IMR-90 (cell line): ENCODE measurements around the gene ALK. TPM values are rescaled to one million over a fixed set of nuclear protein-coding genes. Genes with fewer than 3 reads are reported as not detected.
A peak's percentile ranks its signal among the peaks of the same experiment; 100 is the strongest.

Source experiments
- ATAC-seq: fragments of 200-7000 bp; cut with Tn5 transposase; 2 replicates; pipeline ENCODE4 v1.9.1; 2020; ENCODE audit warnings: low read depth, mild to moderate bottlenecking, moderate library complexity
- BruUV-seq: library from RNA; stranded (reverse); fragments of 400-500 nt; replicated peaks from 2 replicates; lab custom pipeline; 2021; lab: Mats Ljungman, UMichigan
- CTCF ChIA-PET: fragments of 300-600 bp; formaldehyde crosslinking; extraction: SDS; loops from one replicate; lab custom pipeline; 2021; ENCODE audit warnings: antibody characterized with exemption; lab: Yijun Ruan, JAX
- POLR2A ChIA-PET: fragments of 300-600 bp; sonication (Branson Sonifier 250); formaldehyde crosslinking; loops from one replicate; lab custom pipeline; 2022; ENCODE audit warnings: antibody characterized with exemption; ENCODE audit not compliant: unreplicated experiment; lab: Charles Lee
- DNase-seq: peaks from one replicate; pipeline ENCODE4 v3.0.0; 2013
- H2AFZ ChIP-seq: replicated peaks from 2 replicates; pipeline ENCODE3; 2013; ENCODE audit warnings: low read length, mild to moderate bottlenecking; ENCODE audit not compliant: poor library complexity
- H2AK5ac ChIP-seq: 2 replicates; pipeline ENCODE4 v1.6.1; 2013; ENCODE audit warnings: low read depth, low read length, inconsistent platforms
- H2AK9ac ChIP-seq: replicated peaks from 2 replicates; pipeline ENCODE3; 2013; ENCODE audit warnings: mild to moderate bottlenecking, low read depth, low read length, moderate library complexity; ENCODE audit not compliant: poor library complexity
- H2BK120ac ChIP-seq: 2 replicates; pipeline ENCODE4 v1.6.1; 2013; ENCODE audit warnings: low read depth, low read length, inconsistent platforms
- H2BK15ac ChIP-seq: 3 replicates; pipeline ENCODE4 v1.6.1; 2013; ENCODE audit warnings: low read depth, low read length, inconsistent platforms
- H2BK20ac ChIP-seq: 2 replicates; pipeline ENCODE4 v1.6.1; 2013; ENCODE audit warnings: low read depth, mild to moderate bottlenecking, inconsistent platforms, low read length, moderate library complexity
- H2BK5ac ChIP-seq: 2 replicates; pipeline ENCODE4 v1.6.1; 2013; ENCODE audit warnings: mild to moderate bottlenecking, low read depth, low read length, inconsistent platforms; ENCODE audit not compliant: poor library complexity, severe bottlenecking
- H3K14ac ChIP-seq: replicated peaks from 2 replicates; pipeline ENCODE4 v1.6.1; 2013; ENCODE audit warnings: low read depth, low read length, inconsistent platforms
- H3K18ac ChIP-seq: 2 replicates; pipeline ENCODE4 v1.6.1; 2013; ENCODE audit warnings: low read depth, low read length, control low read depth
- H3K23ac ChIP-seq: 2 replicates; pipeline ENCODE4 v1.6.1; 2013; ENCODE audit warnings: low read depth, low read length, inconsistent platforms
- H3K27ac ChIP-seq: 2 replicates; pipeline ENCODE4 v1.5.1; 2013; ENCODE audit warnings: mild to moderate bottlenecking, control low read depth, low read length; ENCODE audit not compliant: insufficient read depth
- H3K27me3 ChIP-seq: 2 replicates; pipeline ENCODE4 v1.6.1; 2013; ENCODE audit warnings: low read length; ENCODE audit not compliant: control insufficient read depth, insufficient read depth
- H3K36me3 ChIP-seq: 2 replicates; pipeline ENCODE4 v1.6.1; 2013; ENCODE audit warnings: low read length, mixed read lengths; ENCODE audit not compliant: control insufficient read depth, insufficient read depth
- H3K4ac ChIP-seq: 2 replicates; pipeline ENCODE4 v1.6.1; 2013; ENCODE audit warnings: low read depth, low read length, inconsistent platforms
- H3K4me1 ChIP-seq: 2 replicates; pipeline ENCODE4 v1.6.1; 2013; ENCODE audit warnings: low read length, mixed read lengths; ENCODE audit not compliant: control insufficient read depth, insufficient read depth
- H3K4me2 ChIP-seq: 2 replicates; pipeline ENCODE4 v1.6.1; 2013; ENCODE audit warnings: low read depth, mild to moderate bottlenecking, control low read depth, low read length, moderate library complexity
- H3K4me3 ChIP-seq: 2 replicates; pipeline ENCODE4 v1.5.1; 2013; ENCODE audit warnings: low read depth, mild to moderate bottlenecking, control low read depth, low read length, moderate library complexity; ENCODE audit not compliant: insufficient read depth
- H3K56ac ChIP-seq: 2 replicates; pipeline ENCODE4 v1.6.1; 2013; ENCODE audit warnings: low read length, inconsistent platforms; ENCODE audit not compliant: insufficient read depth; ENCODE audit errors: extremely low read depth
- H3K79me1 ChIP-seq, 2 experiments: 2 replicates each; pipeline ENCODE4 v1.6.1; 2013; ENCODE audit warnings: low read length in 2 of 2, inconsistent platforms in 1 of 2, low read depth in 1 of 2
- H3K9ac ChIP-seq: 2 replicates; pipeline ENCODE4 v1.6.1; 2013; ENCODE audit warnings: low read depth, low read length, control low read depth
- H3K9me1 ChIP-seq: 2 replicates; pipeline ENCODE4 v1.6.1; 2013; ENCODE audit warnings: low read length, inconsistent platforms; ENCODE audit not compliant: insufficient read depth
- H3K9me3 ChIP-seq: 2 replicates; pipeline ENCODE4 v1.6.1; 2013; ENCODE audit warnings: low read length; ENCODE audit not compliant: control insufficient read depth, insufficient read depth
- H4K20me1 ChIP-seq: 2 replicates; pipeline ENCODE4 v1.6.1; 2013; ENCODE audit warnings: low read length, inconsistent platforms; ENCODE audit not compliant: insufficient read depth
- H4K5ac ChIP-seq: 2 replicates; pipeline ENCODE4 v1.6.1; 2013; ENCODE audit warnings: mild to moderate bottlenecking, low read depth, low read length, control low read depth
- H4K8ac ChIP-seq, 2 experiments: 2 replicates each; pipeline ENCODE4 v1.6.1; 2013; ENCODE audit warnings: low read depth in 2 of 2, low read length in 2 of 2, control low read depth in 1 of 2, inconsistent platforms in 1 of 2
- H4K91ac ChIP-seq: 2 replicates; pipeline ENCODE4 v1.6.1; 2013; ENCODE audit warnings: low read depth, low read length, inconsistent platforms; ENCODE audit not compliant: insufficient read depth
- MAFK ChIP-seq: IDR thresholded peaks from 2 replicates; pipeline ENCODE4 v1.6.1; 2012; ENCODE audit warnings: low read depth, low read length, improper control_type of control experiment
- MAZ ChIP-seq: IDR thresholded peaks from 2 replicates; pipeline ENCODE4 v1.6.1; 2012; ENCODE audit warnings: low read depth, mild to moderate bottlenecking, low read length, improper control_type of control experiment, moderate library complexity, borderline replicate concordance
- MXI1 ChIP-seq: IDR thresholded peaks from 2 replicates; pipeline ENCODE4 v1.6.1; 2012; ENCODE audit warnings: low read depth, mild to moderate bottlenecking, low read length, moderate library complexity, borderline replicate concordance
- POLR2A ChIP-seq: IDR thresholded peaks from 2 replicates; pipeline ENCODE4 v1.6.1; 2012; ENCODE audit warnings: mild to moderate bottlenecking, low read depth, low read length
- RAD21 ChIP-seq: IDR thresholded peaks from 2 replicates; pipeline ENCODE4 v1.6.1; 2012; ENCODE audit warnings: low read length, improper control_type of control experiment
- RFX5 ChIP-seq: IDR thresholded peaks from 2 replicates; pipeline ENCODE4 v1.8.0; 2012; ENCODE audit warnings: low read depth, mild to moderate bottlenecking, low read length, moderate library complexity
- SMC3 ChIP-seq: fragments of 150-350 bp; IDR thresholded peaks from 2 replicates; pipeline ENCODE4 v1.6.1; 2016; ENCODE audit warnings: low read depth, mild to moderate bottlenecking, antibody characterized with exemption, low read length, moderate library complexity
- USF2 ChIP-seq: fragments of 150-350 bp; IDR thresholded peaks from 2 replicates; pipeline ENCODE4 v1.6.1; 2017; ENCODE audit warnings: mild to moderate bottlenecking, antibody characterized with exemption, low read length, low read depth
- WGBS, 2 experiments: methylation state at CpG; one replicate each; pipeline versions ENCODE4 v1.1.5 to v1.1.7; 2013; ENCODE audit warnings: missing lambda C conversion rate in 2 of 2; ENCODE audit not compliant: insufficient read length in 1 of 2; ENCODE audit errors: extremely low coverage in 2 of 2; 5-methylcytosine and 5-hydroxymethylcytosine counted together
- dilution Hi-C: fragments of 300-500 bp; cut with HindIII; formaldehyde crosslinking; loops from one replicate; pipeline ENCODE4 v1.14.3; 2018; ENCODE audit warnings: low sequenced_read_pairs; ENCODE audit not compliant: unreplicated experiment
- in situ Hi-C: fragments of 300-500 bp; cut with MboI; formaldehyde crosslinking; loops from 3 replicates; pipeline ENCODE4 v1.14.3; 2019; ENCODE audit warnings: low sequenced_read_pairs, inconsistent platforms, mixed read lengths
- intact Hi-C: fragments of 100-400 bp; cut with micrococcal nuclease; formaldehyde crosslinking; loops from 2 replicates; pipeline ENCODE4 v1.10.0; 2022
- polyA plus RNA-seq, 3 experiments: library from polyadenylated mRNA; depleted of rRNA; stranded (reverse); fragments of >200 nt; gene quantifications; 2 replicates each; pipeline ENCODE4 v1.2.3, GENCODE V29; 2012; ENCODE audit warnings: low replicate concordance in 1 of 3
- total RNA-seq: library from RNA; depleted of rRNA; stranded (reverse); fragments of >200 nt; gene quantifications from 2 replicates; pipeline ENCODE4 v1.2.3, GENCODE V29; 2012

The ALK gene
- total and polyA plus RNA-seq, 2 of the 4 experiments (the other 2 are of a cell fraction), result not detected

GRCh38 chr2:29223851-29224692 is 697.3 kb downstream of the ALK start:
- Histone ChIP-seq H3K4me1 (peaks cover 4% of the 10 kb centered on the region; the same call in 1 of the 2 replicates), H2AK9ac (peak overlapping the region; percentile 82), H2AK5ac (no peak overlapping the region), H3K27me3 (peaks cover 49% of the 10 kb centered on the region), H3K4me2 (no peak overlapping the region), H2BK120ac (no peak overlapping the region), H4K91ac (no peak overlapping the region), H3K4ac (no peak overlapping the region), H3K18ac (no peak overlapping the region), H3K14ac (0 out of 2 replicates have a peak overlapping the region, but pooled peaks have one; percentile 15), H2BK20ac (no peak overlapping the region), H3K36me3 (no peaks in the 10 kb centered on the region), H2AFZ (no peak overlapping the region), H3K56ac (no peak overlapping the region), H4K5ac (no peak overlapping the region), H3K4me3 (no peak overlapping the region), H3K9ac (no peak overlapping the region), H3K79me1 (no peaks in the 10 kb centered on the region), H3K27ac (no peak overlapping the region), H4K8ac (no peak overlapping the region), H3K23ac (no peak overlapping the region), H2BK5ac (no peak overlapping the region), H2BK15ac (no peak overlapping the region), H3K9me1 (no peaks in the 10 kb centered on the region), H3K9me3 (no peaks in the 10 kb centered on the region), H4K20me1 (no peaks in the 10 kb centered on the region)
- dilution Hi-C loops, result no loop called here
- ChIA-PET CTCF (no interaction called here), POLR2A (no interaction called here)
- in situ Hi-C loops, result no loop called here
- intact Hi-C loops, result no loop called here
- TF ChIP-seq MAFK, result no peak
- TF ChIP-seq POLR2A, result no peak
- TF ChIP-seq RAD21, result no peak
- TF ChIP-seq MXI1, result no peak
- TF ChIP-seq USF2, result no peak
- TF ChIP-seq SMC3, result no peak
- no peak for TF ChIP-seq RFX5
- no peak for TF ChIP-seq MAZ
- no TSS peak for BruUV-seq
- DNase-seq, result peak; percentile 55
- peak; percentile 40; the same call in 1 of the 2 replicates for ATAC-seq
- WGBS, 2 experiments, result 68% methylated on average over 5 of the region's 7 CpGs; no CpG with 5 or more reads in 1 of the 2 experiments
